T-helper 2 cell treated with Interferon-gamma antibody and Interleukin-4, amounts not matched to agents 100 ng/mL and 5 ng/mL, for 36 hours (primary cell): ENCODE data around the gene ADIPOQ. TPM values are rescaled to one million over a fixed set of nuclear protein-coding genes. Genes with fewer than 3 reads are reported as not detected.
"Not testable (repeated sequence)": the region's sequence is repeated elsewhere in the genome, so short reads cannot be mapped to it uniquely, and the experiment has no call there.

Experiments
- intact Hi-C: fragments of 100-400 bp; cut with micrococcal nuclease; formaldehyde crosslinking; loops from one replicate; pipeline ENCODE4 v1.15.1; 2023
- total RNA-seq: library from RNA; stranded (reverse); gene quantifications from 2 replicates; pipeline ENCODE4 v1.2.3, GENCODE V29; 2022

The ADIPOQ gene
- total RNA-seq, 1 donor from 2014 or later = not detected

DNA sequence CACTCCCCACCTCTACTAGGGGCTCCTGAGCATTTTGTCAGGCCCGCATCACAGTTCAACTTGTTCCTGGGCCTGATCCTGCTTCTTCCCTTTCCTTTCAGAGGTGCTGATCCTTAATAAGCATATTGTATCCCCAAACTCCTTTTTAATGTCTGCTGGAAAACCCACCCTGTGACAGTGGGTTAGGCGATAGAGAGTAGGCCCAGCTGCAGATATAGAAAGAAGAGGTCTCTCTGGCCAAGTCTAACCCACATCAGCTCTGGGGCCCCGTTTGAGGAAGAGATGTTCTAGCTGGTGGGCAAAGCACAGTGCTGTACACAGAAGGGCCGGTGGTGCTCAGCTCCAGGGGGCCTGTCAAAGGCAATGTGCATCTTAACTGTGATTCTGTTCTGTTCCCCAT, 53.5 kb downstream of the ADIPOQ start:
- intact Hi-C loops = no loop called here

DNA sequence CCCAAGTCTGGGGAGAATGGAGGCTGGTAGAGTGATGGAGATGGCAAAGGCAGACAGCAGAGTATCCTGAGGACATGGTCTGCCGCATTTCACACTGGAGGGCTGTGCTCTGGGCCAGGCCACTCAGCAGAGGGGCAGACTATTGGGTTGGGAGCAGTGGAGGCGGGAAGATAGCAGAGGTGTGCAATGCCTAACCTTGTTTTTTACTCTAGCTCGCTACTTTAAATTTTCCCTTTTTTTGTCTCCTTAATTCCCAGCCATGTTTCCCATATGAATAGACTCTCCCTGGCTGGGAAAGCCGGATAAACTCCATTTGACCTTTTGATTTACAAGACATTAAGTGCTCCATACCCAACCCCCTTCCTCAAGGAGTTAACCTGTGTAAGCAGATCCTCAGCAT, 54.4 kb downstream of the ADIPOQ start:
- intact Hi-C loops = no loop called here

DNA sequence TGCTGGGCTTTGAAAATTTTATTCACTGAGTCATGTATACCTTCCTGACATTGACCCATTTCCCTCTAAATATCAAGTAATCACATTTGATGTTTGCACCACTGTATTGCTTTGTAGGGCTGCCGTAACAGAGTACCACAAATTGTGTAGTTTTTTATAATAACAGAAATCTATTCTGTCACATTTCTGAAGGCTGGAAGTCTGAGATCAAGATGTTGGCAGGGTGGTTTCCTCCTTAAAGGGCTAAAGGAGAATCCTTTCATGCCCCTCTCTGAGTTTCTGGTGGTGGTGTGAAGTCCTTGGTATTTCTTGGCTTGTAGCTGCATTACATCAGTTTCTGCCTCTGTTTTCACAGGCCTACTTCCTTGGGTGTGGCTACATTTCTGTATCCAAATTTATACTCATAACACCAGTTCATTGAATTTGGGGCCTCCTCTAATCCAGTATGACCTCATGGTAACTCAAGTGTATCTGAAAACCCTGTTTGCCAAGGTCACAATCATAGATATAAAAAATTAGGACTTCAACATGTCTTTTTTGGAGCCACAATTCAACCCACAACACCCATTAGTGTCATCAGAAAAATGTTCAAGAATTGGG, 58.7 kb downstream of the ADIPOQ start:
- intact Hi-C loops = loop anchor here (2.0 kb wide), 1 partner anchor 30 kb away; the partner anchor contains the start of gene ST6GAL1

GRCh38 chr3:186902154-186902553, 59.6 kb downstream of the ADIPOQ start:
- intact Hi-C loops = no loop called here

DNA sequence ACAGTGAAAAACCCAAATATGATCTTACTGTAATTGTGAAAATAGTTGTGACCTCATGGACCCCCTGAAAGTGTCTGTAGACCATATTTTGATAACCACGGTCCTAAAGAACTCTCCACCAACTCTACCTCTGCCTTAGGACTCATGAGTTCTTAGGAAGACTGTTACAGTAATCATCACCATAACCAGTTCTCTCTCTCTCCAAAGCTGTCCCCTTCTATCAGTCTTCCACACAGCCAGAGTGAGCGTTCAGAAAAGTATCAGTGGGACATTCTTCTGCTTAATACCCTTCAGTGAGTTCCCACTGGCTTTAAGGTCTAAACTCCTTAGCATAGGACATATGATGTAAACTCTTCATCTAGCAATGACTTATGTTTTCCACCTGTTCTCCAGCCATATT, 60.2 kb downstream of the ADIPOQ start:
- intact Hi-C loops = no loop called here

DNA sequence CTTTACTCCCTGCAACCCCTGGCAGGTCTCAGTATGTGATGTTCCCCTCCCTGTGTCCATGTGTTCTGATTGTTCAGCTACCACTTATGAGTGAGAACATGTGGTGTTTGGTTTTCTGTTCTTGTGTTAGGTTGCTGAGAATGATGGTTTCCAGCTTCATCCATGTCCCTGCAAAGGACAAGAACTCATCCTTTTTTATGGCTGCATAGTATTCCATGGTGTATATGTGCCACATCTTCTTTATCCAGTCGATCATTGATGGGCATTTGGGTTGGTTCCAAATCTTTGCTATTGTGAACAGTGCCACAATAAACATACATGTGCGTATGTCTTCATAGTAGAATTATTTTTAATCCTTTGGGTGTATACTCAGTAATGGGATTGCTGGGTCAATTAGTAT, 61.2 kb downstream of the ADIPOQ start:
- intact Hi-C loops = not testable (repeated sequence)

DNA sequence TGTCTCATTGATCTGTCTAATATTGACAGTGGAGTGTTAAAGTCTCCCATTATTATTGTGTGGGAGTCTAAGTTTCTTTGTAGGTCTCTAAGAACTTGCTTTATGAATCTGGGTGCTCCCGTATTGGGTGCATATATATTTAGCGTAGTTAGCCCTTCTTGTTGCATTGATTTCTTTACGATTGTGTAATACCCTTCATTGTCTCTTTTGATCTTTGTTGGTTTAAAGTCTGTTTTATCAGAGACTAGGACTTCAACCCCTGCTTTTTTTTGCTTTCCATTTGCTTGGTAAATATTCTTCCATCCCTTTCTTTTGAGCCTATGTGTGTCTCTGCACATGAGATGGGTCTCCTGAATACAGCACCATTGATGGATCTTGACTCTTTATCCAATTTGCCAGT, 64.6 kb downstream of the ADIPOQ start:
- intact Hi-C loops = loop anchor here (5.0 kb wide), 1 partner anchor 35 kb away; no protein-coding TSS in a partner anchor

Other genes with a start within 250 kb of the ADIPOQ start
- gene AHSG, start 229.7 kb upstream of the ADIPOQ start, total RNA-seq = not detected in 2 replicates
- not detected in 2 replicates for gene FETUB, start 202.3 kb upstream of the ADIPOQ start, total RNA-seq
- gene HRG, start 176.7 kb upstream of the ADIPOQ start, total RNA-seq = not detected in 2 replicates
- gene KNG1, start 125.4 kb upstream of the ADIPOQ start, total RNA-seq = not detected in 2 replicates
- gene EIF4A2, start 59.1 kb upstream of the ADIPOQ start, total RNA-seq = 352 and 366 TPM in 2 replicates
- 79.5 and 85.9 TPM in 2 replicates for gene RFC4, start 36.2 kb upstream of the ADIPOQ start, total RNA-seq
- gene ST6GAL1, start 87.8 kb downstream of the ADIPOQ start, total RNA-seq = 113 and 117 TPM in 2 replicates